Astrocyte (in vitro differentiated cells and primary cell): ENCODE data around the gene PSMB1. TPM values are rescaled to one million over a fixed set of nuclear protein-coding genes. Genes with fewer than 3 reads are reported as not detected.

ENCODE experiments used
- DNase-seq: peaks from one replicate; pipeline ENCODE4 v3.0.0-alpha.2; 2010; ENCODE audit warnings: low read depth
- FAIRE-seq: peaks from 2 replicates; lab custom pipeline; 2011; peaks lifted over from hg19 to GRCh38; lab: Jason Lieb, UNC
- H2AFZ ChIP-seq: 2 replicates; pipeline ENCODE4 v1.6.0; 2012; ENCODE audit warnings: low read depth, low read length, inconsistent platforms
- H3K27ac ChIP-seq: 2 replicates; pipeline ENCODE4 v1.5.1; 2011; ENCODE audit warnings: low read depth, low read length, inconsistent platforms
- H3K27me3 ChIP-seq: 2 replicates; pipeline ENCODE4 v1.6.0; 2011; ENCODE audit warnings: low read length, inconsistent platforms; ENCODE audit not compliant: insufficient read depth
- H3K36me3 ChIP-seq: 2 replicates; pipeline ENCODE4 v1.5.1; 2011; ENCODE audit warnings: low read length, inconsistent platforms; ENCODE audit not compliant: insufficient read depth
- H3K4me1 ChIP-seq: 2 replicates; pipeline ENCODE4 v1.5.1; 2011; ENCODE audit warnings: low read length, inconsistent platforms; ENCODE audit not compliant: insufficient read depth
- H3K4me2 ChIP-seq: 2 replicates; pipeline ENCODE4 v1.6.0; 2012; ENCODE audit warnings: low read length, inconsistent platforms
- H3K4me3 ChIP-seq: 2 replicates; pipeline ENCODE4 v1.5.1; 2011; ENCODE audit warnings: low read depth, mild to moderate bottlenecking, low read length, inconsistent platforms; ENCODE audit not compliant: insufficient read depth
- H3K79me2 ChIP-seq: 2 replicates; pipeline ENCODE4 v1.6.0; 2012; ENCODE audit warnings: mild to moderate bottlenecking, low read length, inconsistent platforms; ENCODE audit not compliant: insufficient read depth
- H3K9ac ChIP-seq: 2 replicates; pipeline ENCODE4 v1.6.0; 2012; ENCODE audit warnings: mild to moderate bottlenecking, low read length, inconsistent platforms
- H3K9me3 ChIP-seq: 2 replicates; pipeline ENCODE4 v1.5.1; 2012; ENCODE audit warnings: low read depth, mild to moderate bottlenecking, low read length, inconsistent platforms; ENCODE audit not compliant: insufficient read depth
- H4K20me1 ChIP-seq: 2 replicates; pipeline ENCODE4 v1.6.0; 2012; ENCODE audit warnings: low read length, inconsistent platforms; ENCODE audit not compliant: insufficient read depth
- H3K27ac Mint-ChIP-seq: one replicate; pipeline ENCODE4 v1.8.0; 2021; ENCODE audit warnings: mild to moderate bottlenecking, mixed read lengths; ENCODE audit not compliant: unreplicated experiment
- H3K27me3 Mint-ChIP-seq: one replicate; pipeline ENCODE4 v1.8.0; 2021; ENCODE audit warnings: low read depth, mixed read lengths; ENCODE audit not compliant: unreplicated experiment
- H3K36me3 Mint-ChIP-seq: one replicate; pipeline ENCODE4 v1.8.0; 2021; ENCODE audit warnings: low read depth, mixed read lengths; ENCODE audit not compliant: unreplicated experiment
- H3K4me1 Mint-ChIP-seq: one replicate; pipeline ENCODE4 v1.8.0; 2021; ENCODE audit warnings: low read depth, mixed read lengths; ENCODE audit not compliant: unreplicated experiment
- H3K4me3 Mint-ChIP-seq: one replicate; pipeline ENCODE4 v1.8.0; 2021; ENCODE audit warnings: mild to moderate bottlenecking, moderate library complexity, mixed read lengths; ENCODE audit not compliant: unreplicated experiment
- H3K9me3 Mint-ChIP-seq: one replicate; pipeline ENCODE4 v1.8.0; 2021; ENCODE audit warnings: mild to moderate bottlenecking, mixed read lengths; ENCODE audit not compliant: unreplicated experiment
- EZH2 ChIP-seq: IDR thresholded peaks from 2 replicates; pipeline ENCODE4 v1.6.1; 2012; ENCODE audit warnings: mild to moderate bottlenecking, low read length, inconsistent platforms; ENCODE audit not compliant: insufficient read depth
- total RNA-seq: library from RNA; stranded (reverse); gene quantifications from 2 replicates; pipeline ENCODE4 v1.2.1, GENCODE V29; 2021
- TF ChIP-seq, protein P1 (sequence below): IDR thresholded peaks from 2 replicates; pipeline ENCODE4 v1.5.1; 2011; ENCODE audit warnings: low read depth, mild to moderate bottlenecking, inconsistent platforms, low read length, moderate library complexity; ENCODE audit not compliant: insufficient read depth

The PSMB1 gene
- total RNA-seq, 1 donor from 2014 or later: 192 TPM

DNA sequence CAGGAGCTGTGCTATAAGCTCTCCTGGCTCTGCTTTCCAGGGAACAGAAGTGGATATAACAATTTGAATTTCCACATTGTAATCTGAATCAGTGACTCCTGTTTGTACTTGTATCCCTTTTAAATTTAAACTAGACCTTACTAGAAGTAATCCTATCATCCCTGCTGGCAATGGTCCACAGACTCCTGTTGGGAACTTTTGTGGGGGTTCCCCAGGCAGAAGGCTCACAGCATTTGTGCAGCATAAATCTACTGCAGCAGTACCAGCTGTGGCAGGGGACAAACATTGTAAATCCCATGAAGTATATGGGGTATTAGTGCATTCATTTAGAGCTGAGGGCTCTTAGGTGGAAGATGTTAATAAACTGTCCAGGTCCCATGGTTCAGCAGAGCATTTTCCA is 43.3 kb upstream of the PSMB1 start:
- DNase-seq: no peak
- Mint-ChIP-seq H3K4me3 (no peak overlapping the region), H3K27ac (no peak overlapping the region), H3K36me3 (no peaks in the 10 kb centered on the region), H3K9me3 (peaks cover 15% of the 10 kb centered on the region), H3K27me3 (peaks cover 2% of the 10 kb centered on the region), H3K4me1 (no peaks in the 10 kb centered on the region)
- H3K27me3 ChIP-seq: peaks cover 2% of the 10 kb centered on the region
- TF ChIP-seq, protein P1, sequence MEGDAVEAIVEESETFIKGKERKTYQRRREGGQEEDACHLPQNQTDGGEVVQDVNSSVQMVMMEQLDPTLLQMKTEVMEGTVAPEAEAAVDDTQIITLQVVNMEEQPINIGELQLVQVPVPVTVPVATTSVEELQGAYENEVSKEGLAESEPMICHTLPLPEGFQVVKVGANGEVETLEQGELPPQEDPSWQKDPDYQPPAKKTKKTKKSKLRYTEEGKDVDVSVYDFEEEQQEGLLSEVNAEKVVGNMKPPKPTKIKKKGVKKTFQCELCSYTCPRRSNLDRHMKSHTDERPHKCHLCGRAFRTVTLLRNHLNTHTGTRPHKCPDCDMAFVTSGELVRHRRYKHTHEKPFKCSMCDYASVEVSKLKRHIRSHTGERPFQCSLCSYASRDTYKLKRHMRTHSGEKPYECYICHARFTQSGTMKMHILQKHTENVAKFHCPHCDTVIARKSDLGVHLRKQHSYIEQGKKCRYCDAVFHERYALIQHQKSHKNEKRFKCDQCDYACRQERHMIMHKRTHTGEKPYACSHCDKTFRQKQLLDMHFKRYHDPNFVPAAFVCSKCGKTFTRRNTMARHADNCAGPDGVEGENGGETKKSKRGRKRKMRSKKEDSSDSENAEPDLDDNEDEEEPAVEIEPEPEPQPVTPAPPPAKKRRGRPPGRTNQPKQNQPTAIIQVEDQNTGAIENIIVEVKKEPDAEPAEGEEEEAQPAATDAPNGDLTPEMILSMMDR: no peak
- no peak for TF ChIP-seq EZH2
- no peaks in the 10 kb centered on the region for H3K36me3 ChIP-seq
- H2AFZ ChIP-seq: no peak overlapping the region
- no peak overlapping the region for H3K4me3 ChIP-seq
- no peaks in the 10 kb centered on the region for H3K9me3 ChIP-seq
- H3K9ac ChIP-seq: no peak overlapping the region
- no peaks in the 10 kb centered on the region for H3K4me1 ChIP-seq
- H3K4me2 ChIP-seq: no peak overlapping the region
- H3K27ac ChIP-seq: no peak overlapping the region
- H3K79me2 ChIP-seq: no peaks in the 10 kb centered on the region
- no peak for FAIRE-seq
- no peaks in the 10 kb centered on the region for H4K20me1 ChIP-seq

DNA sequence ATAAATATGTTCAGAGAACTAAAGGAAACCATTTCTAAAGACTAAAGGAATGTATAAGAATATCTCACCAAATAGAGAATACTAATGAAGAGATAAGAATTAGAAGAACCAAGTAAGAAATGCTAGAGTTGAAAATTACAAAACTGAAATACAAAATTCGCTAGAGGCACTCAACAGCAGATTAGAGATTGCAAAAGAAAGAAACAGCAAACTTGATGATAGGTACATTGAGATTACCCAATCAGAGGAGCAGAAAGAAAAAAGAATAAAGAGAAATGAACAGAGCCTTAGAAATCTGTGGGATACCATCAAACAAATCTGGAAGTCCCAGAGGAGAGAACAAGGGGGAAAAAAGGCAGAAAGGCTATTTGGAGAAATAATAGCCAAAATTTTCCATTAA is 37.6 kb upstream of the PSMB1 start:
- no peak overlapping the region for H3K4me3 Mint-ChIP-seq
- Histone ChIP-seq H2AFZ (no peak overlapping the region), H3K27ac (no peak overlapping the region), H3K36me3 (no peaks in the 10 kb centered on the region), H3K27me3 (no peaks in the 10 kb centered on the region), H3K4me2 (no peak overlapping the region), H3K4me1 (no peaks in the 10 kb centered on the region), H3K9ac (no peak overlapping the region), H3K9me3 (no peaks in the 10 kb centered on the region), H4K20me1 (no peaks in the 10 kb centered on the region), H3K4me3 (no peak overlapping the region), H3K79me2 (no peaks in the 10 kb centered on the region)
- no peak for TF ChIP-seq EZH2
- TF ChIP-seq, protein P1: no peak
- DNase-seq (no peak), FAIRE-seq (no peak)
- peaks cover 22% of the 10 kb centered on the region for H3K9me3 Mint-ChIP-seq
- H3K27me3 Mint-ChIP-seq: no peaks in the 10 kb centered on the region
- no peaks in the 10 kb centered on the region for H3K36me3 Mint-ChIP-seq
- no peak overlapping the region for H3K27ac Mint-ChIP-seq
- no peaks in the 10 kb centered on the region for H3K4me1 Mint-ChIP-seq

DNA sequence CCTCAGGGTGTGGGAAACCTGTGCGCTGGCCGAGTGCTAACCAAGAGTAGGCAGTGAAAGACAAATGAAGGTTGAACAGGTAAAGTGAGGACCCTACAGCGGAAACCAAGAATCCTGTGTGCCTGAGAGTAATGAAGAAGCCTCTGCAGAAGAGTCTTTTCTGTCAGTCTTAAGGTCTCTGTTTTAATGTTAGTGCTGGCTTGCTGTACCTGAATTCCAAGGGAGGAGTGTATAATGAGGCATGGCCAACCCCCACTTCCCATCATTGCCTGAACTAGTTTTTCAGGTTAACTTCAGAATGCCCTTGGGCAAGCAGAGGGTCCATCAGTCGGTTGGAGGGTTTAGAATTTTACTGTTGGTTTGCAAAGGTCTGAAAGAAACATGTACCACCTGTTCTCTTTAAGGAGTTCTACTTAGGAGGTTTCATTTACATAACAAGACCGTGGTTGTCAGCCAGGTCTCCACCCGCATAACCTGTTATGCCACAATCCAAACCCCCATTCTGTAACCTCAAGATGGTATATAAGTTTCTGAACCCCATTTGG is 31.9 kb upstream of the PSMB1 start:
- peaks cover 11% of the 10 kb centered on the region for H3K4me1 ChIP-seq
- peak overlapping the region; percentile 95 for H3K4me2 ChIP-seq
- H3K4me3 ChIP-seq: peak overlapping the region; percentile 98
- Mint-ChIP-seq H3K27me3 (no peaks in the 10 kb centered on the region), H3K9me3 (peaks cover 5% of the 10 kb centered on the region), H3K4me1 (peaks cover 6% of the 10 kb centered on the region), H3K36me3 (peaks cover 2% of the 10 kb centered on the region), H3K27ac (peak overlapping the region; percentile 71), H3K4me3 (peak overlapping the region; percentile 99)
- H2AFZ ChIP-seq: peak overlapping the region; percentile 94
- peaks cover 35% of the 10 kb centered on the region for H3K79me2 ChIP-seq
- peaks cover 24% of the 10 kb centered on the region for H3K36me3 ChIP-seq
- H3K27ac ChIP-seq: peak overlapping the region; percentile 62
- FAIRE-seq (no peak), DNase-seq (no peak)
- TF ChIP-seq, protein P1: no peak
- TF ChIP-seq EZH2: no peak
- no peaks in the 10 kb centered on the region for H3K27me3 ChIP-seq
- peak overlapping the region; percentile 91 for H3K9ac ChIP-seq
- peaks cover 11% of the 10 kb centered on the region for H4K20me1 ChIP-seq
- no peaks in the 10 kb centered on the region for H3K9me3 ChIP-seq
